ENCODE measurements around the gene FOXP2.
A peak's percentile ranks its signal among the peaks of the same experiment; 100 is the strongest.

The FOXP2 gene

GRCh38 chr7:114658216-114658615 is 243.6 kb downstream of the FOXP2 start:
- no peak for DNase-seq (ENCODE audit: low spot score)

- DNase-seq (ENCODE audit: low spot score), result no peak
Observed at GRCh38 chr7:114659409-114660125, 245.0 kb downstream of the FOXP2 start.

- no peak for DNase-seq (ENCODE audit: low spot score)
Observed at GRCh38 chr7:114660126-114660486, 245.5 kb downstream of the FOXP2 start.

GRCh38 chr7:114660753-114661152 is 246.1 kb downstream of the FOXP2 start:
- no peak for DNase-seq (ENCODE audit: low spot score)

- DNase-seq (ENCODE audit: low spot score), result no peak
Observed at GRCh38 chr7:114662002-114662677, 247.5 kb downstream of the FOXP2 start.

GRCh38 chr7:114663502-114663901 is 248.9 kb downstream of the FOXP2 start:
- DNase-seq (ENCODE audit: low spot score), result no peak

- peak; percentile 16 for DNase-seq (ENCODE audit: low spot score)
Observed at GRCh38 chr7:114670676-114671075, 256.1 kb downstream of the FOXP2 start.

GRCh38 chr7:114671563-114672123 is 257.0 kb downstream of the FOXP2 start:
- no peak for DNase-seq (ENCODE audit: low spot score)

GRCh38 chr7:114678116-114678515 is 263.5 kb downstream of the FOXP2 start:
- no peak for DNase-seq (ENCODE audit: low spot score)

GRCh38 chr7:114687238-114687637 is 272.6 kb downstream of the FOXP2 start:
- DNase-seq (ENCODE audit: low spot score), result no peak

- DNase-seq (ENCODE audit: low spot score), result no peak
Observed at GRCh38 chr7:114688443-114689055, 273.9 kb downstream of the FOXP2 start.

- no peak for DNase-seq (ENCODE audit: low spot score)
Observed at GRCh38 chr7:114689406-114689805, 274.8 kb downstream of the FOXP2 start.

- no peak for DNase-seq (ENCODE audit: low spot score)
Observed at GRCh38 chr7:114691605-114692004, 277.0 kb downstream of the FOXP2 start.

GRCh38 chr7:114695182-114695581 is 280.6 kb downstream of the FOXP2 start:
- no peak for DNase-seq (ENCODE audit: low spot score)

GRCh38 chr7:114700247-114700928 is 285.8 kb downstream of the FOXP2 start:
- DNase-seq (ENCODE audit: low spot score), result no peak

GRCh38 chr7:114703677-114704076 is 289.1 kb downstream of the FOXP2 start:
- no peak for DNase-seq (ENCODE audit: low spot score)

- no peak for DNase-seq (ENCODE audit: low spot score)
Observed at GRCh38 chr7:114708646-114709045, 294.0 kb downstream of the FOXP2 start.

GRCh38 chr7:114710499-114710898 is 295.9 kb downstream of the FOXP2 start:
- DNase-seq (ENCODE audit: low spot score), result no peak

GRCh38 chr7:114711241-114711640 is 296.6 kb downstream of the FOXP2 start:
- DNase-seq (ENCODE audit: low spot score), result no peak

- no peak for DNase-seq (ENCODE audit: low spot score)
Observed at GRCh38 chr7:114715907-114716306, 301.3 kb downstream of the FOXP2 start.

GRCh38 chr7:114718861-114719260 is 304.2 kb downstream of the FOXP2 start:
- DNase-seq (ENCODE audit: low spot score), result no peak

- no peak for DNase-seq (ENCODE audit: low spot score)
Observed at GRCh38 chr7:114720725-114721124, 306.1 kb downstream of the FOXP2 start.

Data from GM03348 (cell line).